ENCODE results near the gene BAHD1.
"Not testable (repeated sequence)": the region's sequence is repeated elsewhere in the genome, so short reads cannot be mapped to it uniquely, and the experiment has no call there.

The BAHD1 gene

GRCh38 chr15:40446144-40446543 lies 5.4 kb downstream of the BAHD1 start:
- no peak for DNase-seq

- no peak for DNase-seq
Measured at GRCh38 chr15:40448354-40448753, 7.6 kb downstream of the BAHD1 start.

DNA sequence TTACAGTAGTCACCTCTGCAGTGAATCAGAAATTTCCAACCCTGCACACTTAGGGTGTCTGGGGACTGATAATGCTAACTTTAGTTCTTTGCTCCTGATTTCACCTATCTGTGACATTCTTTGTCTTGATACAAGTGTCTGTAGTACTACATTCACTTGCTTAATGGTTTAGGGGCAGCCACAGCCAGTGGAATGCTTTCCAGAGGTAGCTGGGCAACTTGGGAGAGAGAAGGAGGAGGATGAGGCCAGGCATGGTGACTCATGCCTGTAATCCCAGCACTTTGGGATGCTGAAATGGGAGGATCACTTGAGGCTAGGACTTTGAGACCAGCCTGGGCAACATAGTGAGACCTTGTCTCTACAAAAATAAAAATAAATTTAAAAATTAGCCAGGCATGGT lies 8.5 kb downstream of the BAHD1 start:
- no peak for DNase-seq

- DNase-seq: no peak
Measured at GRCh38 chr15:40450047-40450446, 9.3 kb downstream of the BAHD1 start.

- DNase-seq: no peak
Measured at GRCh38 chr15:40451527-40452158, 10.9 kb downstream of the BAHD1 start.

DNA sequence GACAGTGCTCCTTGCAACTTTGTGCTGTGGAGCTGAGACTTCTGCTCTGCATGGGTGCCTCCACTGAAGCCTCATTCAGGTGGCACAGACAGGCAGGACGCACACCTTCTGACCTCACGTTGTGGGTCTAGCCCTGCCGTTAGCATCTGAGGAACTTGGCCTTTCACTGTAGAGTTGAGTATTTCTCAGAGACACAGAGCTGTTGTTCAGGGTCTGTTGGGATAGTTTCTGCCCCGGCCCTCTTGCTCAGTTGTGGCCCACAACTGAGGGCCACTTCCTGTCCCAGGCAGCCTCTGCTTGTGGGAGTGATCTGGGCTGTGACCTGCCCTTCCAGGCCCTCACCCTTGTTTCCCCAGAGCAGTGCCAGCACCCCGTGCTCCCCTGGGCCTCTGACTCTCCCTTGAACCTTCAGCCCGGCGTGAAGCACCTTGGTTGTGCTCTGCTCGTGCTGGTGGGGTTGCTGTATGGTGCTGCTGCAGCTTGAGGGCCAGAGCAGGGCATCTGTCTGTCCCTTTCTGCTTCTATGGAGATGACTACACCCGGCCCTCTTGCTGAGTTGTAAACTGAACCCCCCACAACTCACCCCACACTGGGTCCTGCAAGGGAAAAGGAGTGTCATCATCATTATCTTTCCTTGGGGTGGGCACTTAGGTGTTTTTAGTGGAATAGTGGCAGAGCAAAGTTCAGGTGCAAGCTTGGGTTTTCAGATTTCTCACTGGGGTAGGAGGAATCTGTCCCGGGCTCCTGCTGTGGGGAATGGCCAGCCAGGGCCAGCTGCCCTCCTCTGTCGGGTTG lies 11.7 kb downstream of the BAHD1 start:
- DNase-seq: no peak

GRCh38 chr15:40453941-40454340 lies 13.2 kb downstream of the BAHD1 start:
- not testable (repeated sequence) for DNase-seq

DNA sequence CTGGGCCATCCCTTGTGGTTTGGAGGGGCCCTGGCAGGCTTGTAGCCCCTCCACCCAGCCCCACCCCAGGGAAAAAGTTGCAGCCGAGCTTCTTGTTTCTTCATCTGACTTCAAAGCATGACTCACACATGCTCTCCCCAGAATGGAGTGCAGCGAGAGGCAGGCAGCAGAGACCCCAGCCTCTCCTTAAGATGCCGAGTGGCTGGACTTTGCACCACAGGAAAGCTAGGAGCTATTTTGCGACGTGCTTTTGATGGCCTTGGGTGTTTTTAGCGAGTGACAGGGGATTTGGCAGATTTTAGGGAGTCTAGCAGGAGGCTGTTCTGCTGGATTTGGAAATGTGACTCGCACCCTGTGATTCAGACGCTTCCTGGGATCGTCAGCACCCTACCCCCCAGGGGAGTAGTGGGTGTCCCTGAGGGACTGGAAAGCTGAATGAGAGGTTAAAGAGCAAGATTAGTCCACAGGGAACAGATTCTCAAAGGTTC lies 14.2 kb downstream of the BAHD1 start:
- DNase-seq: no peak

GRCh38 chr15:40456299-40456712 lies 15.6 kb downstream of the BAHD1 start:
- no peak for DNase-seq

- no peak for DNase-seq
Measured at GRCh38 chr15:40456738-40457137, 16.0 kb downstream of the BAHD1 start.

- no peak for DNase-seq
Measured at GRCh38 chr15:40458495-40459371, 18.0 kb downstream of the BAHD1 start.

GRCh38 chr15:40459391-40460015 lies 18.8 kb downstream of the BAHD1 start:
- DNase-seq: no peak

- DNase-seq: no peak
Measured at GRCh38 chr15:40460404-40460803, 19.7 kb downstream of the BAHD1 start.

- no peak for DNase-seq
Measured at GRCh38 chr15:40461958-40462357, 21.2 kb downstream of the BAHD1 start.

DNA sequence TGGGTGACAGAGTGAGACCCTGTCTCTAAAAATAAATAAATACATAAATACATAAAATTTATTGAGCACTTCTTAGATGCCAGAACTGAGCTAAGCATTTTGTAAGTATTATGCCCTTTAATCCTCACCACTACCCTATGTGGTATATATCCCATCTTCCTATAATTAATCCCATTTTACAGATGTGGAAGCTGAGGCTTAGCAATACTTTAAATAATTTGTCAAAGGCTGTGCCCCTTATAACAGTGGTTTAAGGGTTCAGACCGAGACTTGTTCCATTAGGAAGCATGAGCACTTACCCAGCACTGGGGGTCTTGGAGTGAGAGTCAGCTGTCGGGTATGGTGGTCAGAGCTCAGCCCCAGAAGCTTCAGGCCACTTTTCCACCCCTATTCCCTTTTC lies 22.5 kb downstream of the BAHD1 start:
- DNase-seq: no peak

DNA sequence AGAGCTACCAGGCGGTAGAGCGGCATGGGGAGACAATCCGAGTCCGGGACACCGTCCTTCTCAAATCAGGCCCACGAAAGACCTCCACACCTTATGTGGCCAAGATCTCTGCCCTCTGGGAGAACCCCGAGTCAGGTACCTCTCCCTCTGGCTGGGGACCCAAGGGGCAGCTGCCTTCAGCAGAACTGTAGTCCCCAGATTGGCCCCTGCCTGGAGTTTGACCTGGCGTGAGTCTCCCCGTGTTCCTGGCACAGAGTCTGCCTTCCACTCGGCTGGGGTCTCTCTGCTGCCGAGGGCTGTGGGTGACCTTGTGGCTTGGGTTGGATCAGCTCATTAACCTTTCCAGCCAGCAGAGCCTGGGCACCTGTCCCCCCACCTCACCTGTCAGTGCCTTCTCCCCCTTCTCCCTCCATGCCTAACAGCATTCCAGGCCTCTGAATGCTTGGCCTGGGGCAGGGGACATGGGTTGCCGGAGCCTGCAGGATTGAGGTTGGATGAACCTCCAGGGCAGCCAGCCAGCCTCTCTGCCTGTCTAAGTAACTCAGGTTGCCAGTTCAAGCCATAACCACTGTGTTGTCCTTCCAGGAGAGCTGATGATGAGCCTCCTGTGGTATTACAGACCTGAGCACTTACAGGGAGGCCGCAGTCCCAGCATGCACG lies 23.3 kb downstream of the BAHD1 start:
- DNase-seq: no peak

DNA sequence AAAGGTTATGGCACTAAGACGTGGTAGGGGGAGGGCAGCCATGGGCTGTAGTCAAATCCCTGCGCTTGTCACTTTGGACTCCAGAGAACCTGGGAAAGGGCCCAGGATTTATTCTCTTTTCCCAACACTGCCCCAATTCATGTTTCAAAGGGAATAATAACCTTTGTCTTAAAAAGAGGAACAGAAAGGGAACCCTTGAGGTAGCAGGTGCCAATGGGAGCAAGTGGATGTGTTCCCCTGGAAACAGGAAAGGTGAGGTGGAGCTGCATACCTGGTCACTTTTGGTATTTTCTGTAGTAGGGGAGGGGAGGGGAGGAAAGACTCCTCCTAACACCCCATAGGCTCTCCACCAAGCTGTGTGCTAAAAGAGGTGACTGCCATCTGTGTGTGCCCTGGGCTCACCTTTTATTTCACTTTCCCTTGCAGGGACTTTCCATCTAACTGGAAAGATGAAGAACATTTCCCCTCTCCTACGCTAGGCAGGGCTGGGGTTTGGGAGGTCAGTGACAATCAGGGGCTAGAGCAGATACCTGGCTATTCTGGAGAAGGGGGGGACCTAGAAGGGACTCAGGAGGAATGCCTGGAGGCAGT lies 23.9 kb downstream of the BAHD1 start:
- no peak for DNase-seq

DNA sequence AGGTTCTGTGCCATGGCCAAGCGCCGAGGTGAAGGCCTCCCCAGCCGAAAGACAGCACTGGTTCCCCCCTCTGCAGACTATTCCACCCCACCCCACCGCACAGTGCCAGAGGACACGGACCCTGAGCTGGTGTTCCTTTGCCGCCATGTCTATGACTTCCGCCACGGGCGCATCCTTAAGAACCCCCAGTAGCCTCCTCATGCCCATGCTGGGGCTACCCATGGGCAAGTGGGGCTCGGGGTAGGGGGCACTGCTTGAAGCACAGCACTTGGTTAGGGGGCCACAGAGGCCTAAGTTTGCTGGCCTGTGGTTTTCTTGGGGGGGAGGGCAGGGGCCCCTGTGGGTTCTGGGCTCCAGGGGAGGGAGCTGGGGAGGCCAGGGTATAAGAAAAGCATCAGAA lies 25.2 kb downstream of the BAHD1 start:
- no peak for DNase-seq

DNA sequence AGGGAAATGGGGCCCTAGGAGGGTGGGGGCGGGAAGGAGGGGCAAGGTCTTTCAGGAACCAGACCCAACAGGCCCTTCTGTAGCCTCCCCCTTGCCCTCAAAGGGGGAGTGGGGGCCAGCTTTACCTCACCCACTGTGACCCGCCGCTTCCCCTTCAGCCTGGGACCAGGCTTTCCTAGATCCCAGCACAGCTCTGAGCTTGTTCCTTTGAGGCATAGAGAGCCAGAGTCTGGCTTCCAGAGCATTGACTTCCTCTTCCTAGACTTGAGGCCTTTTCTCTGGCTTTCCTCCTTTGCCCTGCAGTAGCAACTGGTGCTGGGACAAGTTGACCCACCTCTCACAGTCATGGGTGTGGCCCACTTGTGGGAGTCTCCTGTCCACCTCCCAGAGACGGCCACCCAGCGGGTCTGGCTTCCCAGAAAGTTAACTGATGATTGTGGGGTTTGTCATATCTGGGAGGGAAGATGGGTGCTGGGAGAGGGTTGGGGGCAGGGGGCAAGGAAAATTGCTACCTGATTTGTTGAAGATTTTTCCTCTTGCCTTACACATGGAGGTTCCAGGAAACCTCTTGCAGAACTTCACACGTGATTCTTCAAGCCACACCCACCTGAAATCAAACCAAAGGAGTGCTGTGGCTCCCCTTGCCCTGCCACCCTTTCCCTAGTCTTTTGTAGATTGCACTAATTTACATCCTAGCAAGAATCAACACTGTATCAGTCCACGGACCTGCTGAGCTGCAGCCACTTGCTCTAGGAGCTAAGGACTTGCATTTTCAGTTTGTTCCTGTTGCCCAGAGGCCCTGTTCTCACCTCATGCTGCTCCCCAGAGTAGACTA lies 25.9 kb downstream of the BAHD1 start:
- no peak for DNase-seq

DNA sequence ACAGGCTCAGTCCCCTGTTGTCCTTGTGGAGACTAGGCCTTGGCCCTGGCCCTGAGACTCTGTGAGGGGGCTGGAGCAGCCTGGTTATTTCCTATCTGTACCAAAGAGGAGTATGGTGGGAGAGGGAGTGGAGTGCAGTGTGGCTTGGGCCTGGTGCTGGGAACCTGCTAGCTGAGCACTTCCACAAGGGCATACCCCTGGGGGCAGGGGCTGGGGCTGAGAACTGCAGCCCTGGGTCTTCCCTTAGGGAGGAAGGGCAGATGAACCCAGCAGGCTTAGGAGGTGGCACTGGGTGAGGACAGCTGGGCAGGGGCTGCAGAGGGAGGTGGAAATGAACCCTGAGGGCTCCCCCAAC lies 26.5 kb downstream of the BAHD1 start:
- no peak for DNase-seq

DNA sequence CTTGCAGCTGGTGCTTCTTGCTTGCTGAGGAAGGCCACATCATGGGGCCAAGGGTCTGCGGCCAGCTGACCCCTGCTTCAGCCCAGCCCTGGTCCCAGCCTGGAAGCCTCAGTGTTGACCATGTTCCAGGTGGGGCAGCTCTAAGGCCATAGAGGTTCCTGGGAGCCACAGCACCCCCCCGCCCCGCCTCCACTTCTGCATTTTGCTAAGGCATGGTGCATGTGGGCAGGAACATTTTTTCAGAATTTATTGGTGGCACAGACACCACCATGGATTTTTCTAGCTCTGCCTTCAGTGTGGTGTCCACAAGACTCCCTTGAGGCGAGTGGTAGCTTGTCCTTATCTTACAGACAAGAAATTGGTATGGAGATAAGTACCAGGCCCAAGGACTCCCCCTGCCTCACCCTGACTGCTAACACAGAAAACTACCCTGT lies 28.2 kb downstream of the BAHD1 start:
- no peak for DNase-seq
